ENCODE measurements around the gene CRY1.
"Not testable (repeated sequence)": the region's sequence is repeated elsewhere in the genome, so short reads cannot be mapped to it uniquely, and the experiment has no call there.

Gene CRY1

GRCh38 chr12:107122452-107122958 lies 29.2 kb upstream of the CRY1 start:
- Mint-ChIP-seq H3K4me1 (no peaks in the 10 kb centered on the region), H3K9me3 (no peaks in the 10 kb centered on the region), H3K36me3 (no peaks in the 10 kb centered on the region), H3K27ac (no peak overlapping the region), H3K4me3 (no peak overlapping the region), H3K27me3 (peaks cover 29% of the 10 kb centered on the region)
- CTCF ChIA-PET: interaction anchor here (1.1 kb wide), 1 partner anchor 17 kb away, joined by 3 read pairs; no protein-coding TSS in a partner anchor
- no peak for DNase-seq

- CTCF ChIA-PET: interaction anchor here (2.3 kb wide), 1 partner anchor 12 kb away, joined by 13 read pairs; no protein-coding TSS in a partner anchor
- no peak overlapping the region for H3K27ac Mint-ChIP-seq
- peaks cover 36% of the 10 kb centered on the region for H3K27me3 Mint-ChIP-seq
- no peaks in the 10 kb centered on the region for H3K4me1 Mint-ChIP-seq
- no peaks in the 10 kb centered on the region for H3K9me3 Mint-ChIP-seq
- H3K36me3 Mint-ChIP-seq: no peaks in the 10 kb centered on the region
- H3K4me3 Mint-ChIP-seq: no peak overlapping the region
- DNase-seq: no peak
Measured at GRCh38 chr12:107119091-107119490, 25.7 kb upstream of the CRY1 start.

- Mint-ChIP-seq H3K27ac (no peak overlapping the region), H3K36me3 (no peaks in the 10 kb centered on the region), H3K4me1 (no peaks in the 10 kb centered on the region), H3K27me3 (peaks cover 31% of the 10 kb centered on the region), H3K9me3 (no peaks in the 10 kb centered on the region), H3K4me3 (no peak overlapping the region)
- no peak for DNase-seq
- CTCF ChIA-PET: interaction anchor here (2.3 kb wide), 1 partner anchor 12 kb away, joined by 13 read pairs; no protein-coding TSS in a partner anchor
Measured at GRCh38 chr12:107118624-107119023, 25.3 kb upstream of the CRY1 start.

GRCh38 chr12:107115119-107115518 lies 21.8 kb upstream of the CRY1 start:
- CTCF ChIA-PET: interaction anchor here (2.3 kb wide), 1 partner anchor 11 kb away, joined by 7 read pairs; no protein-coding TSS in a partner anchor
- Mint-ChIP-seq H3K36me3 (no peaks in the 10 kb centered on the region), H3K27ac (no peak overlapping the region), H3K4me3 (no peak overlapping the region), H3K9me3 (no peaks in the 10 kb centered on the region), H3K27me3 (peaks cover 24% of the 10 kb centered on the region), H3K4me1 (no peaks in the 10 kb centered on the region)
- no peak for DNase-seq

GRCh38 chr12:107111314-107111713 lies 18.0 kb upstream of the CRY1 start:
- peaks cover 11% of the 10 kb centered on the region for H3K27me3 Mint-ChIP-seq
- no peak overlapping the region for H3K4me3 Mint-ChIP-seq
- H3K36me3 Mint-ChIP-seq: no peaks in the 10 kb centered on the region
- DNase-seq: no peak
- no peaks in the 10 kb centered on the region for H3K9me3 Mint-ChIP-seq
- CTCF ChIA-PET: interaction anchor here (0.9 to 3.5 kb wide), 2 partner anchors 21 to 292 kb away, joined by 3 to 13 read pairs; no protein-coding TSS in a partner anchor
- no peaks in the 10 kb centered on the region for H3K4me1 Mint-ChIP-seq
- no peak overlapping the region for H3K27ac Mint-ChIP-seq

GRCh38 chr12:107109726-107110719 lies 16.7 kb upstream of the CRY1 start:
- Mint-ChIP-seq H3K4me3 (no peak overlapping the region), H3K9me3 (no peaks in the 10 kb centered on the region), H3K27ac (no peak overlapping the region), H3K4me1 (no peaks in the 10 kb centered on the region), H3K36me3 (no peaks in the 10 kb centered on the region), H3K27me3 (peaks cover 6% of the 10 kb centered on the region)
- CTCF ChIA-PET: no interaction called here
- DNase-seq: no peak

GRCh38 chr12:107108995-107109508 lies 15.7 kb upstream of the CRY1 start:
- Mint-ChIP-seq H3K27ac (no peak overlapping the region), H3K4me1 (no peaks in the 10 kb centered on the region), H3K27me3 (peaks cover 6% of the 10 kb centered on the region), H3K9me3 (no peaks in the 10 kb centered on the region), H3K4me3 (no peak overlapping the region), H3K36me3 (no peaks in the 10 kb centered on the region)
- no peak for DNase-seq
- CTCF ChIA-PET: no interaction called here

- H3K4me1 Mint-ChIP-seq, CTCF ChIA-PET, H3K27me3 Mint-ChIP-seq: not testable (repeated sequence)
Measured at GRCh38 chr12:107108366-107108765, 15.0 kb upstream of the CRY1 start.

GRCh38 chr12:107107381-107107780 lies 14.0 kb upstream of the CRY1 start:
- H3K27me3 Mint-ChIP-seq: peaks cover 5% of the 10 kb centered on the region
- CTCF ChIA-PET: no interaction called here
- no peaks in the 10 kb centered on the region for H3K4me1 Mint-ChIP-seq
- H3K27ac Mint-ChIP-seq: no peak overlapping the region
- no peaks in the 10 kb centered on the region for H3K36me3 Mint-ChIP-seq
- DNase-seq: no peak
- no peaks in the 10 kb centered on the region for H3K9me3 Mint-ChIP-seq
- H3K4me3 Mint-ChIP-seq: no peak overlapping the region

More at GRCh38 chr12:107108366-107108765, 15.0 kb upstream of the CRY1 start:
- not testable (repeated sequence) for H3K27ac Mint-ChIP-seq, H3K4me3 Mint-ChIP-seq, H3K9me3 Mint-ChIP-seq, H3K36me3 Mint-ChIP-seq, DNase-seq

- no peak overlapping the region for H3K4me3 Mint-ChIP-seq
- peaks cover 4% of the 10 kb centered on the region for H3K27me3 Mint-ChIP-seq
- CTCF ChIA-PET: interaction anchor here (2.0 to 2.9 kb wide), 3 partner anchors 15 to 27 kb away, joined by 5 to 16 read pairs (median 12); no protein-coding TSS in a partner anchor
- no peaks in the 10 kb centered on the region for H3K36me3 Mint-ChIP-seq
- H3K4me1 Mint-ChIP-seq: no peaks in the 10 kb centered on the region
- no peaks in the 10 kb centered on the region for H3K9me3 Mint-ChIP-seq
- H3K27ac Mint-ChIP-seq: no peak overlapping the region
- DNase-seq: no peak
Measured at GRCh38 chr12:107106241-107107025, 13.1 kb upstream of the CRY1 start.

GRCh38 chr12:107105410-107105703 lies 12.0 kb upstream of the CRY1 start:
- Mint-ChIP-seq H3K4me3 (no peak overlapping the region), H3K27ac (no peak overlapping the region), H3K4me1 (no peaks in the 10 kb centered on the region), H3K36me3 (no peaks in the 10 kb centered on the region), H3K9me3 (no peaks in the 10 kb centered on the region), H3K27me3 (peaks cover 6% of the 10 kb centered on the region)
- CTCF ChIA-PET: interaction anchor here (0.8 to 2.9 kb wide), 15 partner anchors 8 to 727 kb away, joined by 3 to 16 read pairs (median 5); partner anchors contain the start of gene CRY1
- no peak for DNase-seq

GRCh38 chr12:107103516-107103915 lies 10.2 kb upstream of the CRY1 start:
- Mint-ChIP-seq H3K27me3 (peaks cover 8% of the 10 kb centered on the region), H3K4me3 (no peak overlapping the region), H3K9me3 (no peaks in the 10 kb centered on the region), H3K4me1 (no peaks in the 10 kb centered on the region), H3K36me3 (no peaks in the 10 kb centered on the region), H3K27ac (no peak overlapping the region)
- no peak for DNase-seq
- CTCF ChIA-PET: interaction anchor here (1.4 to 1.6 kb wide), 2 partner anchors 12 to 18 kb away, joined by 5 read pairs; no protein-coding TSS in a partner anchor

GRCh38 chr12:107103097-107103496 lies 9.7 kb upstream of the CRY1 start:
- CTCF ChIA-PET: interaction anchor here (0.6 kb wide), 1 partner anchor 24 kb away, joined by 3 read pairs; no protein-coding TSS in a partner anchor
- Mint-ChIP-seq H3K4me1 (no peaks in the 10 kb centered on the region), H3K9me3 (no peaks in the 10 kb centered on the region), H3K27ac (no peak overlapping the region), H3K36me3 (no peaks in the 10 kb centered on the region), H3K27me3 (peaks cover 10% of the 10 kb centered on the region), H3K4me3 (no peak overlapping the region)
- DNase-seq: no peak

- H3K4me1 Mint-ChIP-seq: no peaks in the 10 kb centered on the region
- H3K9me3 Mint-ChIP-seq: no peaks in the 10 kb centered on the region
- H3K4me3 Mint-ChIP-seq: no peak overlapping the region
- no peak overlapping the region for H3K27ac Mint-ChIP-seq
- H3K27me3 Mint-ChIP-seq: peaks cover 18% of the 10 kb centered on the region
- no peaks in the 10 kb centered on the region for H3K36me3 Mint-ChIP-seq
- DNase-seq: no peak
- CTCF ChIA-PET: no interaction called here
Measured at GRCh38 chr12:107102294-107102693, 8.9 kb upstream of the CRY1 start.

Data from activated naive CD4-positive, alpha-beta T cell treated with anti-CD3 and anti-CD28 coated beads, Interleukin-2, amount 10 ng/mL, durations not matched to agents 7 days and 5 days (primary cell).